Gastrocnemius medialis (tissue), 4 donors: ENCODE measurements around the gene CALN1. TPM values are rescaled to one million over a fixed set of nuclear protein-coding genes. Genes with fewer than 3 reads are reported as not detected.
"Not testable (repeated sequence)": the region's sequence is repeated elsewhere in the genome, so short reads cannot be mapped to it uniquely, and the experiment has no call there.

Experiments used
- ATAC-seq, 2 donors: fragments of 150-250 bp; one replicate each; pipeline ENCODE4 v1.9.1; 2016
- DNase-seq, 2 donors: peaks; one replicate each; pipeline ENCODE4 v3.0.0-alpha.2; 2019
- H3K27ac ChIP-seq, 4 donors: fragments of 200-600 bp; sonication (generic); 1 replicate in 1 of 4; 2 replicates in 3 of 4; pipeline ENCODE4 v1.5.1; 2016 to 2018; ENCODE audit warnings: mild to moderate bottlenecking in 2 of 4, moderate library complexity in 1 of 4
- H3K27me3 ChIP-seq, 3 donors: fragments of 200-600 bp; sonication (generic) in 2 of 3; 1 replicate in 1 of 3; 2 replicates in 2 of 3; pipeline versions ENCODE4 v1.5.1 to v1.6.0; 2016 to 2019; ENCODE audit warnings: mild to moderate bottlenecking in 1 of 3, moderate library complexity in 1 of 3
- H3K36me3 ChIP-seq, 2 donors: fragments of 200-600 bp; sonication (generic) in 1 of 2; one replicate each; pipeline ENCODE4 v1.5.1; 2017 to 2018
- H3K4me1 ChIP-seq, 2 donors: fragments of 200-600 bp; sonication (generic) in 1 of 2; one replicate each; pipeline ENCODE4 v1.5.1; 2016 to 2017; ENCODE audit warnings: mild to moderate bottlenecking in 2 of 2
- H3K4me3 ChIP-seq, 4 donors: fragments of 200-600 bp; sonication (generic) in 3 of 4; 1 replicate in 1 of 4; 2 replicates in 3 of 4; pipeline ENCODE4 v1.5.1; 2016 to 2019; ENCODE audit warnings: mild to moderate bottlenecking in 2 of 4
- H3K9me3 ChIP-seq, 3 donors: fragments of 200-600 bp; sonication (generic) in 2 of 3; 1 replicate in 1 of 3; 2 replicates in 2 of 3; pipeline ENCODE4 v1.5.1; 2016 to 2019
- CTCF ChIP-seq, 5 experiments: fragments of 450-650 bp in 3 of 5; fragments of 200-600 bp in 2 of 5; sonication (generic) in 2 of 5; IDR thresholded peaks in 4 of 5; conservative IDR thresholded peaks in 1 of 5; 1 replicate in 4 of 5; 2 replicates in 1 of 5; pipeline ENCODE4 v1.5.1; 2016 to 2019; ENCODE audit warnings: antibody characterized with exemption in 5 of 5, mild to moderate bottlenecking in 3 of 5, moderate library complexity in 3 of 5
- POLR2A ChIP-seq, 2 donors: fragments of 450-650 bp; IDR thresholded peaks; one replicate each; pipeline ENCODE4 v1.6.1; 2017; ENCODE audit warnings: antibody characterized with exemption in 2 of 2, mild to moderate bottlenecking in 2 of 2, moderate library complexity in 2 of 2
- in situ Hi-C, 4 donors: fragments of 200-750 bp; cut with MboI; loops; one replicate each; pipeline versions ENCODE4 v1.15.0 to v1.8.0; 2017; ENCODE audit warnings: low sequenced_read_pairs in 4 of 4
- intact Hi-C: fragments of 100-400 bp; cut with DNase I; formaldehyde crosslinking; loops from one replicate; pipeline ENCODE4 v1.15.1; 2023; ENCODE audit warnings: low total_unique reads
- total RNA-seq, 4 donors: library from RNA; depleted of rRNA; stranded (reverse); fragments of >200 nt; gene quantifications; one replicate each; pipeline versions ENCODE4 v1.1.0 to v1.2.3, GENCODE V29; 2016

Gene CALN1
- total RNA-seq = not detected

GRCh38 chr7:72412121-72412618 is at the start of gene CALN1:
CALN1 (minus strand) TSS chr7:72412338.
- ATAC-seq, H3K4me1 ChIP-seq, H3K27me3 ChIP-seq, intact Hi-C loops, DNase-seq, in situ Hi-C loops, H3K36me3 ChIP-seq, H3K4me3 ChIP-seq, H3K9me3 ChIP-seq, H3K27ac ChIP-seq: not testable (repeated sequence)

GRCh38 chr7:72453471-72453870 is 41.3 kb upstream of the CALN1 start:
- ATAC-seq = no peak
- TF ChIP-seq POLR2A (IDR thresholded peaks at IDR 0.05) (no peak), CTCF (IDR thresholded peaks at IDR 0.05 in 4 of 5, conservative IDR thresholded peaks at IDR 0.05 in 1 of 5) (no peak)
- H3K27ac ChIP-seq = no peak overlapping the region
- no peaks in the 10 kb centered on the region for H3K4me1 ChIP-seq
- in situ Hi-C loops = no loop called here
- DNase-seq = no peak
- H3K27me3 ChIP-seq = no peaks in the 10 kb centered on the region
- H3K36me3 ChIP-seq = no peaks in the 10 kb centered on the region
- H3K4me3 ChIP-seq = no peak overlapping the region
- no peaks in the 10 kb centered on the region for H3K9me3 ChIP-seq
- intact Hi-C loops = no loop called here

- TF ChIP-seq POLR2A (IDR thresholded peaks at IDR 0.05) = no peak
- no peak for TF ChIP-seq CTCF (IDR thresholded peaks at IDR 0.05 in 4 of 5, conservative IDR thresholded peaks at IDR 0.05 in 1 of 5)
- no peak overlapping the region for H3K27ac ChIP-seq
- H3K36me3 ChIP-seq = no peaks in the 10 kb centered on the region
- in situ Hi-C loops = no loop called here
- H3K4me1 ChIP-seq = no peaks in the 10 kb centered on the region
- DNase-seq = no peak
- no peak for ATAC-seq
- intact Hi-C loops = no loop called here
- H3K9me3 ChIP-seq = no peaks in the 10 kb centered on the region
- peaks cover 0 to 11% (median 6%) of the 10 kb centered on the region in 3 donors for H3K27me3 ChIP-seq
- no peak overlapping the region for H3K4me3 ChIP-seq
Measured at GRCh38 chr7:72447465-72448204, 35.5 kb upstream of the CALN1 start.

- H3K4me1 ChIP-seq = no peaks in the 10 kb centered on the region
- H3K36me3 ChIP-seq = no peaks in the 10 kb centered on the region
- no peak overlapping the region for H3K4me3 ChIP-seq
- in situ Hi-C loops (no loop called here), intact Hi-C loops (no loop called here)
- TF ChIP-seq POLR2A (IDR thresholded peaks at IDR 0.05) (no peak), CTCF (IDR thresholded peaks at IDR 0.05 in 4 of 5, conservative IDR thresholded peaks at IDR 0.05 in 1 of 5) (no peak)
- no peak overlapping the region for H3K27ac ChIP-seq
- DNase-seq (no peak), ATAC-seq (no peak)
- H3K9me3 ChIP-seq = no peaks in the 10 kb centered on the region
- peaks cover 0 to 12% (median 11%) of the 10 kb centered on the region in 3 donors for H3K27me3 ChIP-seq
Measured at GRCh38 chr7:72446591-72447462, 34.7 kb upstream of the CALN1 start.

GRCh38 chr7:72446131-72446530 is 34.0 kb upstream of the CALN1 start:
- Histone ChIP-seq H3K36me3 (no peaks in the 10 kb centered on the region), H3K27ac (no peak overlapping the region), H3K27me3 (peaks cover 0 to 12% (median 11%) of the 10 kb centered on the region in 3 donors), H3K4me3 (no peak overlapping the region), H3K9me3 (no peaks in the 10 kb centered on the region), H3K4me1 (no peaks in the 10 kb centered on the region)
- TF ChIP-seq CTCF (IDR thresholded peaks at IDR 0.05 in 4 of 5, conservative IDR thresholded peaks at IDR 0.05 in 1 of 5) = no peak
- TF ChIP-seq POLR2A (IDR thresholded peaks at IDR 0.05) = no peak
- in situ Hi-C loops = no loop called here
- intact Hi-C loops = no loop called here
- ATAC-seq (no peak), DNase-seq (no peak)
